OCI-LY1 (cell line): ENCODE results near the gene P4HTM.

Source experiments
- EZH2 ChIP-seq: fragments of 200-600 bp; sonication (generic), shearing (Covaris generic); IDR thresholded peaks from 2 replicates; pipeline ENCODE4 v1.8.0; 2017; ENCODE audit warnings: borderline replicate concordance, mixed run types, mild to moderate bottlenecking, antibody characterized with exemption, low read length, moderate library complexity, mixed read lengths
- TF ChIP-seq, protein P1 (sequence below): fragments of 200-600 bp; sonication (generic), shearing (Covaris generic); IDR thresholded peaks from 2 replicates; pipeline ENCODE4 v1.5.1; 2017; ENCODE audit warnings: mild to moderate bottlenecking, antibody characterized with exemption, low read length, moderate library complexity, mixed read lengths

DNA sequence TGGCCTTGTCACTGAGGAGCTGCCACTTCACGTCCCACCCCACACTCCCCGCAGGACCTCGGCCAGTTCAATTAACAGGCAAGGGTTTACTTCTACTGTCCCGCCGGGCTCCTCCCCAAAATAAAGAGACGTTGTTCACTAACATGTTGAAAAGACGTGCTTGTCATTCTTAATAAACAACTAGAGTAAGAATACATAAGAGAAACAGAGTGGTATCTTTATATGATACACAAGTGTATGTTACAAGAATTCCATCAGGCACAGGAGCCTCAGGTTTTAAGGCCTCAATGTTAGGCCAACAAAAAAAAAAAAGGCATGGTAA is 39.5 kb downstream of the P4HTM start:
- TF ChIP-seq, protein P1, sequence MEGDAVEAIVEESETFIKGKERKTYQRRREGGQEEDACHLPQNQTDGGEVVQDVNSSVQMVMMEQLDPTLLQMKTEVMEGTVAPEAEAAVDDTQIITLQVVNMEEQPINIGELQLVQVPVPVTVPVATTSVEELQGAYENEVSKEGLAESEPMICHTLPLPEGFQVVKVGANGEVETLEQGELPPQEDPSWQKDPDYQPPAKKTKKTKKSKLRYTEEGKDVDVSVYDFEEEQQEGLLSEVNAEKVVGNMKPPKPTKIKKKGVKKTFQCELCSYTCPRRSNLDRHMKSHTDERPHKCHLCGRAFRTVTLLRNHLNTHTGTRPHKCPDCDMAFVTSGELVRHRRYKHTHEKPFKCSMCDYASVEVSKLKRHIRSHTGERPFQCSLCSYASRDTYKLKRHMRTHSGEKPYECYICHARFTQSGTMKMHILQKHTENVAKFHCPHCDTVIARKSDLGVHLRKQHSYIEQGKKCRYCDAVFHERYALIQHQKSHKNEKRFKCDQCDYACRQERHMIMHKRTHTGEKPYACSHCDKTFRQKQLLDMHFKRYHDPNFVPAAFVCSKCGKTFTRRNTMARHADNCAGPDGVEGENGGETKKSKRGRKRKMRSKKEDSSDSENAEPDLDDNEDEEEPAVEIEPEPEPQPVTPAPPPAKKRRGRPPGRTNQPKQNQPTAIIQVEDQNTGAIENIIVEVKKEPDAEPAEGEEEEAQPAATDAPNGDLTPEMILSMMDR: no peak
- no peak for TF ChIP-seq EZH2
